GM19395 (cell line): ENCODE data around the gene CALD1.

Experiments used
- ATAC-seq: cut with Tn5 transposase; IDR thresholded peaks from one replicate; pipeline ENCODE4 v1.9.1; 2021; ENCODE audit warnings: mild to moderate bottlenecking, moderate library complexity; ENCODE audit not compliant: unreplicated experiment

CALD1 gene

GRCh38 chr7:134778941-134779740, at the start of gene CALD1:
CALD1 (plus strand) TSS chr7:134779634; CDS start chr7:134867734, 88,100 bp downstream.
- no peak for ATAC-seq

GRCh38 chr7:134729895-134730294, 49.5 kb upstream of the CALD1 start:
- ATAC-seq = no peak

DNA sequence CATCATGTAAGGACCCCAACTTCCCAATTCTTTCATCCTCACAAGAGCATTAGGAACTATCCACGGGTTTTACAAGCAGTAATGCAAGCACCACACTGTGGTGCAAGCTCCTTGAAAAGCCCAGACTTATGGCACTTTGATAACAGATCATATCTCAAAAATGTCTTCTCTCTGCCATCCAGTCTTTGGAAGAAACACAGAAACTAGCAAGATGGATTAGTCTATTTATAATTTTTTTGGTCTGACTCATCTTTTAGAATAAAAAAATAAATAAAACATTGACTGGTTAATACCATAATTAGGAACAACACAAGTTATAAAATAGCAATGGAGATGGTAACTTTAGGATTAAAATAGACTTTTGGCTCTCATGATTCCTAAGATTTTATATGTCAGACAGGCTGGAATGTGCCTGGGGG, 49.0 kb upstream of the CALD1 start:
- no peak for ATAC-seq

DNA sequence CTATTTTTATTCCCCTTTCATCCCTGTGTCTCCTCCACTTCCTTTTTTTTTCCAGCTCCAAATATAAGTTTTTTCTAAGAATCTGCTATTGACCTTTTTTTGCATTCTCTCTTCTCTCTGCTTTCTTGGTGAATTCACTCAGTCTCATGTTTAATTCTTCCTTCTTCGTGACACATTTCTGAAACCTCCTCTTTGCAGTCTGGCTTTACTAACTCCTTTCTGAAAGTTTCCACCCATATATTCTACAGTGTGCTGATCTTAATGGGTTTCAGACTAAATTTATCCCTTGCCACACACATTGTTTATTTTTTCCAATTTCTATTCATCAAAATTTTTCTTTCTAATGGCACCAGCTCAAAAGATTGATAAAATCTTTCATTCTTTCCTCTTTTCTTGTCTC, 47.8 kb upstream of the CALD1 start:
- ATAC-seq = no peak

GRCh38 chr7:134732728-134733127, 46.7 kb upstream of the CALD1 start:
- no peak for ATAC-seq

- no peak for ATAC-seq
Measured at GRCh38 chr7:134736381-134736780, 43.1 kb upstream of the CALD1 start.

GRCh38 chr7:134737566-134738345, 41.7 kb upstream of the CALD1 start:
- no peak for ATAC-seq

- no peak for ATAC-seq
Measured at GRCh38 chr7:134739362-134739761, 40.1 kb upstream of the CALD1 start.

- ATAC-seq = no peak
Measured at GRCh38 chr7:134740376-134740775, 39.1 kb upstream of the CALD1 start.

- ATAC-seq = no peak
Measured at GRCh38 chr7:134741907-134742635, 37.4 kb upstream of the CALD1 start.

GRCh38 chr7:134742688-134743350, 36.6 kb upstream of the CALD1 start:
- no peak for ATAC-seq

DNA sequence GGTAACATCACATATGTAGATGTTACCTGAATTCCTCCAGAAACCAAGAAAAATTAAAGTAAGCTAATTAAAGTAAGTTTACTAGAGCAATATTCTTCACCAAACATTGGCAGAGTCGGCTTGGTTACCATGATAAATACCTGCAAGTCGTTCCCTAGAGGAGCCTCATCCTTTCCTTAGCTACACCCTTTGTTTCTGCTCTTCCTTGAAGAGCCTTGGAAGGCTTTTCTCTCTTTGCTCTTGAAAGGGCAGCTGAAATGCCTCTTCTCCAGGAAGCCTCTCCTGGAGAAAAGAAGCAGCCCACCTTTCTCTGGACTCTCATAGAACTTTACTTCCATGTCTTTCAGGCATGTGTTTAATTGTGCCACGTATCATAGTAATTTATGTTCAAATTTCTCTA, 34.9 kb upstream of the CALD1 start:
- no peak for ATAC-seq

DNA sequence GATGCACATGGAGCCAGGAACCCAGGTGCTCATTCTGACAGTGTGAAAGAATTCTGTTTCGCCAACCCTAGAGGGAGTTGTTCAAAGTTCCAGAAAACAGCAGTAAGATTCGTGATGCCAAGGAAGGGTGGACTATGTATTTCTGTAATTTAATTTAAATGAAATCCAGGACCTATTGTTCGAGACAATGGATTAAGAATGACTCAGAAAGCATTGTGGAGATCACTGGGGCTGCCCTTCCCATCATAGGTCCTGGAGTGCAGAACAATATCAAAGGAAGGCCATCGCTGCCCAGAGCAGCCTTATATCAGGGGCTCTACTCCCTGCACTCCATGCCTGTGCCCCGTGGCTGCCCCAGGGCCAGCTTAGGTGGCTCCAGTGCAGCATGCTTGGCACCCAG, 32.1 kb upstream of the CALD1 start:
- ATAC-seq = no peak

DNA sequence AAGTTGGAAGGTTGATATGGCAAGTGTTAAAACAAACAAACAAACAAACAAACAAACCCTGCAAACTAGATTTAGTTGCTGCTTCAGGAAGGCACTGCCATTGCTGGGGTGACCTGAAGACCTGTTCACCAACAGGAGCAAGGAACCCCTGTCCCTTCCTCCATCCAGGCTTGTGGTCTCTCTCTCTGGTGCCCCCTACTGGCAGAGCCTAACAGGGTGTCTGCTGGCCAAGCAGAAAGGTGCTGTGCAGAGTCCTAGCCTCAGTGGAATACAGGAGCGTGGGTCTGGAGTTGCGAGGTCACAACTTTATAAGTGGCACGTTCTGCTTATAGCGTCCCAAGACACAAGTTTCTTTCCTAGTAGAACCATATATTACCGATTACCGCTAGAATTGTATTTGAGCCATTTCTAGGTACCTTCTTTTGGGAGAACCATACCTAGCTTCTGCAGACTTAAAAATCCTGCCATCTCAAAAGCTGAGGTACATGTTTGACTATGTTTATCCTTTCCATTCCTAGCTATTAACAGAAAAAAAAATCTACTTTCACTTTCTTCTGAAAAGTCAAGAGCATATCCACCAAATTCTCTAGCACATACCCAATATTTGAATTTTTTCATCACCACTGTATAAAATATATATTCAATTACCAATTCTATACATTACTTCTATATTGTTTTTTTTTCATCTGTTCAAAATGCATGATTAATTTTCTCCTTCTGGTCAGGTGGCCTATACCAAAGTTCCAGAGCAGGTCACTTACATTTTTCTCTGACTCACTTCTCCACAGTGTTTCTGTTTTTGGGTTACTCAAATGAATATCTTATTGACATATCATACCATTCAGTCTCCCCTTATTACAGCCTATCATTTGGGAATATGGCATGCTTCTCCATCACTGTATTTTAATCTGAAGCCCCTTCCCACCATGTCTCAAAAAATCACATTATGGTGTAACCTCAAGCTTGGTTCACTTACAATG, 29.1 kb upstream of the CALD1 start:
- no peak for ATAC-seq

DNA sequence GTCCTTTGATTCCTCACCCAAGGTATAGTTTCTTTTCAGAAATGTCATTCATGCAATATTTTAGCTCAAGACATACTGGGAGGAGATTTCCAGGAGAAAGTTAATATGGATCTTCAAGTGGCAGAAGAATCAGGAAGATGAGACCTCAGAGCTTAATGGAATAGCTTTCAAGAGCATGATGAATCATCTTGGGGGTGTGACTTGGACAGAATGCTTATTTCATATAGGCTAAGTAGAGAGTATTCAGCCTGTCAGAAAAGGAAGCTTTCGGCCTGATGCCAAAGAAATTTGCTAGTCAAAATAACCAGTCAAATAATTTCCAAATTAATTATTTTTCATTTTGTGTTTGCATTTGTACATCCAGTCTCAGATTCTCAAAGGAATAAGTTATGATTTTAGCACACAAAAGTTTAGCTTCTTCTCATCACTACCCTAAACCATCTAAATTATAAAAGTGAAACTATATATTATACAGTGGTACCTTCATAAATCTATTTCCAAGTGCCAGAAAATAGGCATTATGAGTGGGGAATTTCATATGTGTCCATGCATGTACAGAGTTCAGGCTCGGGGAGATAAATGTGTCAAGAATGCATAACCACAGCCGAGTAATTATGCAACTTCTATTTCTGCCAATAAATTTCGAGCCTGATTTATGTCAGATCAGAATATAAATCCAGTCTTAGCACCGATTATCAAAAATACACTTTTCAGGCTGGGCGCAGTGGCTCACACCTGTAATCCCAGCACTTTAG, 27.3 kb upstream of the CALD1 start:
- ATAC-seq = no peak

DNA sequence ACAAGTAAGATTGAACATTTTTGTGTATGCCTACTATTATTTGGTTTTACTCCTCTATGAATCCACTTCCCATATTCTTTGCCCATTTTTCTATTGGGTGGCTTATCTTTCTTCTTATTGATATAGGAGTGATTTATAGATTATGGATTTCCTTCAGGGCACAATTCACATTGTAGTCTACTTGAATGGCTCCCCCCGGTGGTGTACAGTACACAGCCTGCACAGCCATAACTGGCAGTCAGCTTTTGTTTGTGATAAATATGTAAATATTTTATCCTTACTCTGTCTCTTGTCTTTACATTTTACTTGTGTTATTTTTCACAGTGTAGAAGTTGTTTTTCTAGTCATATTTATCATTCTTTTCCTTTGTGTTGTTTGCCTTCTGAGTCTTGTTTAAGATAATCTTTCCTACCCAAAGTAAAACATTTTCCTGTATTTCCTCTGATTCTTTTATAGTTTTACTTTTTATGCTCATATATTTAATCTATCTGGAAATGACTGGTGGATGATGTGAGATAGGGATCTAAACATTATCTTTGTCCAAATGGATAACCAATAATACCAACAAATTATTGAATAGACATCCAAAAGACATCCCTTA, 23.9 kb upstream of the CALD1 start:
- ATAC-seq = no peak

DNA sequence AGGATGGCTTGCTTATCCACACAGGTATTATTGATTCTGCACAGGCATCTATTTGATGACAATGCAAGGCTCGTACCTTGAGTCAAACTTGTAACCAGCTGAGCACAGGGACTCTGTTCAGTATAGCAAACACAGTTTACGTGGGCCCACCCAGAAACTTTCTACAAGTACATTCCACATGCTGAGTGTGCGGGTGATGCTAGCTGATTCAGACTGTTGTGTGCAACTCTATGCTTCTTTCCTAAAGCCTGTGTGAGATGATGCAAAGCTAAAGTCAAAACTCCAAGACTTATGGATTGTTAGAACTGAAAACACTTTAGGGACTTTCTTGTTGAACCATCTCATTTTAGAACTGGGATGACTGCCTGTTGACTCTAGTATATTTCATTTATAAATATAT, 21.5 kb upstream of the CALD1 start:
- no peak for ATAC-seq

GRCh38 chr7:134758981-134759380, 20.5 kb upstream of the CALD1 start:
- no peak for ATAC-seq

- no peak for ATAC-seq
Measured at GRCh38 chr7:134761266-134761665, 18.2 kb upstream of the CALD1 start.
